Stimulated activated naive CD4-positive, alpha-beta T cell treated with Interleukin-2 at 50 U/mL for 16 hours (primary cell): ENCODE results near the gene PLA2G4A.

Experiments used
- DNase-seq: peaks from one replicate; lab custom pipeline; 2025; lab: John Stamatoyannopoulos, UW

Gene PLA2G4A

GRCh38 chr1:186828611-186829454 lies at the start of gene PLA2G4A:
Gene PLA2G4A, plus strand, starts transcription at chr1:186828949. Its CDS starts 25,406 bp downstream, at chr1:186854355.
- DNase-seq, result no peak

- DNase-seq, result no peak
Observed at GRCh38 chr1:186780076-186780475, 48.7 kb upstream of the PLA2G4A start.

GRCh38 chr1:186781730-186782129 lies 47.0 kb upstream of the PLA2G4A start:
- DNase-seq, result no peak

- no peak for DNase-seq
Observed at GRCh38 chr1:186782791-186783190, 46.0 kb upstream of the PLA2G4A start.

GRCh38 chr1:186783193-186783592 lies 45.6 kb upstream of the PLA2G4A start:
- no peak for DNase-seq

- no peak for DNase-seq
Observed at GRCh38 chr1:186785503-186785902, 43.2 kb upstream of the PLA2G4A start.

- DNase-seq, result no peak
Observed at GRCh38 chr1:186790101-186790500, 38.6 kb upstream of the PLA2G4A start.

- DNase-seq, result no peak
Observed at GRCh38 chr1:186792870-186793581, 35.7 kb upstream of the PLA2G4A start.

GRCh38 chr1:186793582-186793927 lies 35.2 kb upstream of the PLA2G4A start:
- DNase-seq, result no peak

GRCh38 chr1:186798960-186799688 lies 29.6 kb upstream of the PLA2G4A start:
- no peak for DNase-seq

- no peak for DNase-seq
Observed at GRCh38 chr1:186799689-186800054, 29.1 kb upstream of the PLA2G4A start.

- no peak for DNase-seq
Observed at GRCh38 chr1:186802388-186802787, 26.4 kb upstream of the PLA2G4A start.

GRCh38 chr1:186804679-186805078 lies 24.1 kb upstream of the PLA2G4A start:
- no peak for DNase-seq

GRCh38 chr1:186806477-186806876 lies 22.3 kb upstream of the PLA2G4A start:
- DNase-seq, result no peak

- DNase-seq, result no peak
Observed at GRCh38 chr1:186807163-186807562, 21.6 kb upstream of the PLA2G4A start.

- no peak for DNase-seq
Observed at GRCh38 chr1:186811892-186812291, 16.9 kb upstream of the PLA2G4A start.

GRCh38 chr1:186812570-186812969 lies 16.2 kb upstream of the PLA2G4A start:
- no peak for DNase-seq

GRCh38 chr1:186813420-186813819 lies 15.3 kb upstream of the PLA2G4A start:
- DNase-seq, result no peak

- DNase-seq, result no peak
Observed at GRCh38 chr1:186819126-186819525, 9.6 kb upstream of the PLA2G4A start.

GRCh38 chr1:186819563-186819962 lies 9.2 kb upstream of the PLA2G4A start:
- no peak for DNase-seq

GRCh38 chr1:186829686-186830587 lies 1.2 kb downstream of the PLA2G4A start:
- DNase-seq, result no peak

GRCh38 chr1:186831168-186831567 lies 2.4 kb downstream of the PLA2G4A start:
- no peak for DNase-seq
